ENCODE data around the gene MIER2.

Gene MIER2

GRCh38 chr19:311813-312261, 32.8 kb downstream of the MIER2 start:
- DNase-seq (ENCODE audit: extremely low read depth, low read depth) = no peak
- TF ChIP-seq CTCF (IDR thresholded peaks at IDR 0.05; ENCODE audit: low read depth, low read length, missing control alignments) = no peak

DNA sequence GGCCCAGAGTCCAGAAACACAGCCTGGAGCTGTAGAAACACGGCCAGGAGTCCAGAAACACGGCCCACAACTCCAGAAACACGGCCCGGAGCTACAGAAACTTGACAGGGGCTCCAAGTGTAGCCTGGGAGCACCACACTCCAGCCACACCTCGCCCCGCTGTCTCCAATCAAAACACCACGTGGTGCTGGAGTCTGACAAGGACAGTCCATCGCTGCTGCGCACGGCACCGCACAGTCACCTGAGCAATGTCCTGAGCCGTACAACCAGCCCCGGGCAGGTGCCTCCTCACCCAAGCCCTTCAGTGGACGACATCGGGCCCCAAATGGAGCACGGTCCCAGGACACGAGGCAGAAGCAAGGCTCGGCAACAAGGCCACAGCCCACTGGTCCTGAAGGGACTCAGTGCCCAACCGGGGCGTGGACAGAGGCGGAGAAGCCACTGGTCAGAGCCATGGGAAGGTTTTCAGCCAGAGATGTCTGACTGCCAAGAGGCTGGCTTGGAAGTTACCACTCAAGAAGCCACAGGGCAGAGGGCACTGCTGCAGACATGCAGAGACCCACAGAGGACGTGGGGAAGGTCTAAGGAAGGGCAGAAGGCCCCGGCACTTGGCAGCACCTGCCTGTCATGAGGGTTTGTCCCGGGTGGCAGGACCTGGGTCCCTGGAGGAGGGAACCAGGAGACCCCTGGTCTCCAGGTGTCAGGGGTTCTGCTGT, 33.7 kb downstream of the MIER2 start:
- no peak for TF ChIP-seq CTCF (IDR thresholded peaks at IDR 0.05; ENCODE audit: low read depth, low read length, missing control alignments)
- H3K4me3 ChIP-seq (replicated peaks; ENCODE audit: low read depth, low read length) = no peak overlapping the region
- no peak for DNase-seq (ENCODE audit: extremely low read depth, low read depth)

More at GRCh38 chr19:311813-312261, 32.8 kb downstream of the MIER2 start:
- H3K4me3 ChIP-seq (replicated peaks; ENCODE audit: low read depth, low read length) = no peak overlapping the region

DNA sequence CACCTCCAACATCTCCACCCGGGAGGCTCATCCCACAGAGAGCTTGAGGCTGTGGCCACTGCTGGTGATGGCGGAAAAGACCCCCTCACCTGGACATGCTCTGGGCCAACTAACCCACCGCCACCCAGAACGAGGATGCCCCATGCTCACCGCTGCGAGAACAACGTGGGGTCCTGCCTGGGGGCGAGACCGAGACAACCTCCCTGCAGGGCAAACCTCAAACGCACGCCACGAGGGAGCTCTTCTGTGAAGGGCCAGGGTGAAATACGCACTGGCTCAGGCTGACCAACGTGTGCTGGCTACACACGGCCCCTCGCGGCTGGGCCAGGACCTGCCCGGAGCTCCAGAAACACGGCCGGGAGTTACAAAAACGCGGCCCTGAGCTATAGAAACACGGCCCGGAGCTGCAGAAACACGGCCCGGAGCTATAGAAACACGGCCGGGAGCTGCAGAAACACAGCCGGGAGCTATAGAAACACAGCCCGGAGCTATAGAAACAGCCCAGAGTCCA, 34.4 kb downstream of the MIER2 start:
- no peak for TF ChIP-seq CTCF (IDR thresholded peaks at IDR 0.05; ENCODE audit: low read depth, low read length, missing control alignments)
- DNase-seq (ENCODE audit: extremely low read depth, low read depth) = no peak
- no peak overlapping the region for H3K4me3 ChIP-seq (replicated peaks; ENCODE audit: low read depth, low read length)

- H3K4me3 ChIP-seq (replicated peaks; ENCODE audit: low read depth, low read length) = no peak overlapping the region
- no peak for DNase-seq (ENCODE audit: extremely low read depth, low read depth)
- no peak for TF ChIP-seq CTCF (IDR thresholded peaks at IDR 0.05; ENCODE audit: low read depth, low read length, missing control alignments)
Measured at GRCh38 chr19:309206-309565, 35.4 kb downstream of the MIER2 start.

- H3K4me3 ChIP-seq (replicated peaks; ENCODE audit: low read depth, low read length) = no peak overlapping the region
- no peak for TF ChIP-seq CTCF (IDR thresholded peaks at IDR 0.05; ENCODE audit: low read depth, low read length, missing control alignments)
- no peak for DNase-seq (ENCODE audit: extremely low read depth, low read depth)
Measured at GRCh38 chr19:308471-309205, 36.0 kb downstream of the MIER2 start.

GRCh38 chr19:307793-308420, 36.7 kb downstream of the MIER2 start:
- no peak for DNase-seq (ENCODE audit: extremely low read depth, low read depth)
- no peak for TF ChIP-seq CTCF (IDR thresholded peaks at IDR 0.05; ENCODE audit: low read depth, low read length, missing control alignments)

More at GRCh38 chr19:307793-308420, 36.7 kb downstream of the MIER2 start:
- H3K4me3 ChIP-seq (replicated peaks; ENCODE audit: low read depth, low read length) = no peak overlapping the region
